HG03342 (cell line): ENCODE data around the gene MGMT.

ENCODE experiments used
- ATAC-seq: cut with Tn5 transposase; IDR thresholded peaks from one replicate; pipeline ENCODE4 v1.9.1; 2021; ENCODE audit warnings: mild to moderate bottlenecking, moderate library complexity; ENCODE audit not compliant: unreplicated experiment

MGMT gene

DNA sequence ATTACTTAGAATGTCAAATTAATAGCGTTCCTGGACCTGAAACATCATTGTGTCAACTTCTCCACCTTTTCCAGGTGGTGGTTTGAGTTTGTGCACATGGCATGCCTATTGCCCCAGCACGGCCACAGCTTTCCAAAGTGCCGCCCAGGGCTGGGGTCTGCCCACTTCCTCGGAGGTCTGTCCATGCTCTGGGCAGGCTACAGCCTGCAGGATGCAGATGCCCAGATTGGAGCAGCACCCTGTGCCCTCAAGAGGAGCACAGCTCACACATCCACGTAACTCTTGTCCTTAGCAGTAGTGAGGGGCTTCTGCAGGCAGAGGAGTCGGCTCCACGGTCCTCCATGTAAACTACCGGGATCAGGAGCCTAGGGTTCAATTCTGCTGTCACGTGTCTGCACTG, 258.4 kb downstream of the MGMT start:
- ATAC-seq, result no peak

DNA sequence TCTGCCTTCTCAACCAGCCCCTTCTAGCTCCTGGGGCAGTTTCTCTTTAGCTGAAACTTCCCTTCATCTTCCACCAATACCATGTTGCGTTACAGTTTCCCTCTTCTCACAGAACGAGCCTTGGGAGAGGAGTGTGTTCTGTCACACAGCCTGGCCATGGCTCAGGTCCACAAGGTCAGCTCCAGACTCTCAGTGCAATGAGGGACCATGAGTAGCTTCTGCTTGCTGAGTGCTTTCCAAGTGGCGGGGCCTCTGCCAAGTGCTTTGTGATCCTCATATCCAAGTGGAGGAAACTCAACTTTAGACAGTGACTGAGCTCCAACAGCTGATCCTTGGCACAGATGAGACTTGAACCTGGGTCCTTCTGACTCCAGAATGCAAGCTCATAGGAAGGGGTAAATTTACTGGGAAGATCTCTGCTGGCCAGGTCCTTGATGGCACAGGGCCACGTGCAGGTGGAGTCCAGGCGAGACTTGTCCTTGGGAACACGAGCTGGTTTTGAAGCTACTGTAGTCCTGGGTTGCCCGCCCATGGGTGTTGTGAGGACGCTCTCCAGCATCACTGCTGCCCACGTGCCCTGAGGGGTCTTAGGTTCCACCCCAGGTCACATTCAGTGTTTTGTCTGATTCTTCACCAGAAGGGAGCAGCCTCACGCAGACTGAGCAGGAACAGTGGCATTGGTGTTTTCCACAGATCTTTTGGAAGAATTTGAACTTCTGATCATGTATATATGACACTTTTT, 259.0 kb downstream of the MGMT start:
- no peak for ATAC-seq

DNA sequence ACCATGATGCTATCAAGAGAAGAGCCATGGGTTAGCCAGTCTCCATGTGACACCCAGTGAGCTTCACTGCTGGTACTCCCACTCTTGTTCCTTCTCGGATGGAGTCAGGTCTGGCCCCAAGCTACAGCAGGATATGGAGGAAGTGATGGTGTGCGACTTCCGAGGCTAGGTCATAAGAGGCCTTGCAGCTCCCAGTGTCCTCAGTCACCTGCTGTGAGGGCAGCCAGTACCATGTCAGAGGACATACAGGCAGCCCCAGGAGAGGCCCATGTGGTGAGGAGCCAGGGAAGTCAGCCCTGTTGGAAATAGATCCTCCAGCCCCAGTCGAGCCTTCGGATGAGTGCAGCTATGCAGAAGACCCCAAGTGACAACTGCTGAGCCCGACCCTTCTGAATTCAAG, 260.0 kb downstream of the MGMT start:
- ATAC-seq, result no peak

DNA sequence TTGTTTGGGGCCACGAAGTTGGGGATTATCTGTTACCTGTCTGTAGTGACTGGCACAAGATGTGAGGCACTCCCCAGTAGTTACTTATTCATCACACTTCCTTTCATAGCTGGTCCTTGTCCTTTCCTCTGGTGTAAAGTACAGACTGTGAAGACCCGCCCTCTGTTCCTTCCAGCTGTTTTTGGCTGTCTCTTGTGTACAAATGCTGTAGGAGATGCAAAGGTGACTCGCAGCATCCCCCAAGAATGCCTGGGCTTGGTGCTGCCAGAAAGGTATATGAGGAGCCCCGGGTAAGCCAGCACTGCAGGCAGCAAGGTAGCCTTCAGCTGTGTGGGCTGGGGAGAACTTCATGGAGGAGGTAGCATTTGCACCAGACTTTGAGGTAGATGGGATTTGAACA, 260.5 kb downstream of the MGMT start:
- ATAC-seq, result no peak

DNA sequence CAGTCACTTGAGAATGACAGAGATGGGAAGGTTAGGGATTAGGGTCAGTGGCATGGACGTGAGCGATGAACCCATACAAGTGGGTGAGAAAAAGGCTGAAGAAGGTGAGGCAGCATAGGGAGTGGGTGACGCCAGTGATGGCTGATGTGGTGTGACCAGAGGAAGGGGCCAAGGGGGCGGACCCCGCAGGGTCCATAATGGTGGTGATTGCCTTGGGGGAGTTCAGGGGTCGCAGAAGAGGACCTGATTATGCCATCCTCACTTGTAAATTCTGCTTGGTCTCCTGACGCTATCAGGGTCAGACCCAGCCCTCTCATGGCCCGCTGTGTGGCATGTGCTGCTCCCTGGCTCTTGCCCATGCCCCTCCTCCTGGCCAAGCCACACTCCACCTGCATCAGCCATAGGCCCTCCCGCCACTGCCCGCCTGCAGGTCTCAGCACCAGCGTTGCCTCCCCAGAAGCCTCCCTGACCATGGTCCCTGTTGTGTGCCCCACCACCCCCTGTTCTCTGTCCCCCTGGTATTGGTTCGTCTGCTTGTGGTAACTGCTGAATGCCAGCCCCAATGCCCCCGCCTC, 261.3 kb downstream of the MGMT start:
- ATAC-seq, result no peak

DNA sequence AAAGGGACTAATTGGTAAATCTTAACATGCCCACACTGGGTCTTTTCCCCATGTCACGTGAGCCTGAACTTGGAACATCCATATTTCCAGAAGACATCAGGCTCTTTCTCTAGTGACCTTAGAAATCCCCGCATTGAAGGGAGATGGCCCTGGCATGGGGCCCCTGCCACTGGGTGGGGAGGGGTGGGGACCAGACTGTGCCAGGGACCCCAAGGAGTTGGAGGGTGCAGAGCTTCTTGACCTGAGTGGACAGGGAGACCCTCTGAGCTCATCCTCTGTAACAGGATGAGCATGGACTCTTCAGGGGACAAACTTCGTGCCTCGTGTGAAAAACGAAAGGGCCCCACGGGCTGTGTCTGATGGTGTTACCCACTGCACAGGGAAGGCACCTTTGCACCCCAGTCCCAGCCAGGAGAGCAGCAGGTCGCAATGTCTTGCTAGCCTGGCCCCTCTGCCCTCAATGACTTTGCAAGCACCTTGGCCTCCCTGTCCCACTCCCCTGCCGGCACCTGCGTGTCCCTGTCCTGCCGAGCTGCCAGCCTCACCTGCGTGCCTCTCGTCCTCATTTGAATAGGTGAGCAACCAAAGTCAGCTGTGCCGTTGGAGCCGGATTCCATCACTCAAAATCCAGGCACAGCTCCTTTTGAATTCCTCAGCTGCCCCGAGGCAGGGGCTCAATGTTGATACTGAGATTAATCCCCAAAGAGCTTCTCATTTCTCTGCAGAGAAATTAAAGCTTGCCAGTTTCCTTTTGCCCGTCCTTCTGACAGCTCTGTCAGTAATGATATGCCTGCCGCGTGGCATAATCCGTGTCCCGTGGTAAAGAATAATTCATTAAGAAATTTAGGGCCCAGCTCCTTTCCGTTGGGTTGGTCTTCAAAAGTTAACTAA, 262.1 kb downstream of the MGMT start:
- ATAC-seq, result no peak

DNA sequence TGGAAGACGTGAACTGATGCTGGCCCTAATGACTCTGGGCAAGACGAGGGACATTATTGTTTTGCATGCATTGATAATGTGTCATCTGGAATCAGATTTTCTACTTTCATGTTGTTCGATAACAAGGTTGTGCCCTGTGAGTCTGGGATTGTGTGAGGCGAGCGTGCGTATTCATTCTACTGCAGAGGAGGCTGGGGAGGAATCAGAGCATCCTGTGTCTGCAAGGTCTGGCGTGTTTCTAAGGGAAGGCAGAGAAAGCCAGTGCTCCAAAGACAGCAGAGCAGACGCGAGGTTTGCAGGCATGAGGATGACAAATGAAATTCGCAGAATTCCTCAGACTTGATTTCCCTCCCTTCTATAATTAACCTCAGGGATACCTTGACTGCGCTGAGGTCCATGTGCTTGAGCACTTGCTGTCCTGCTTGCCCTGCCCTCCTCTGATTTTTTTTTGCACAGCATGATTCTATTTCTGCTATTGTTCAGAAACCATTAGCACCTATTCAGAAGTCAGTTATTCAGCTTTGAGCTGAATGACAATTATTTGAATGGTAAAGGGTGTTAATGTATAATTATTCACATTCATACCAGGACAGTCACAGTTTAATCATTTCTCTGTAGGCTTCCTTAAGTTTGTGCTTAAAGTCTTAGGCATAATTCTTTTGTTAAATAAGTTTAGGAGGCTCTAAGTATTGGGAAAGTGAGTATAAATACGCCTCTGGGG, 263.4 kb downstream of the MGMT start:
- no peak for ATAC-seq

DNA sequence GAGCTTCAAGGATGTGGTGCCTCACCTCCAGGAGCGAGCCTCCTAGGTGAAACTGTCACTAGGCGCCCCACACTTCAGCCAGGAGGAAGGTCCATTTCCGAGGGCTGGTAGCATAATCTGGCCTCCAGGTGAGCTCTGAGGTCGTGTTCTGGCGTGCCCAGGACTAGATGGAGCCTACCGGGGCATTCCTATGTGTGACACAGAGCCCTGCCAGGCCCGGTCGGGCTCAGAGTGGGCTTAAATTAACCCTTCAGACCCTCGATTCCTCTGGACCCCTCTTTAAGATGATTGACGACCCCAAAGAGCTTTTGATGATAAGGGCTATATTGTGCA, 263.9 kb downstream of the MGMT start:
- ATAC-seq, result no peak

DNA sequence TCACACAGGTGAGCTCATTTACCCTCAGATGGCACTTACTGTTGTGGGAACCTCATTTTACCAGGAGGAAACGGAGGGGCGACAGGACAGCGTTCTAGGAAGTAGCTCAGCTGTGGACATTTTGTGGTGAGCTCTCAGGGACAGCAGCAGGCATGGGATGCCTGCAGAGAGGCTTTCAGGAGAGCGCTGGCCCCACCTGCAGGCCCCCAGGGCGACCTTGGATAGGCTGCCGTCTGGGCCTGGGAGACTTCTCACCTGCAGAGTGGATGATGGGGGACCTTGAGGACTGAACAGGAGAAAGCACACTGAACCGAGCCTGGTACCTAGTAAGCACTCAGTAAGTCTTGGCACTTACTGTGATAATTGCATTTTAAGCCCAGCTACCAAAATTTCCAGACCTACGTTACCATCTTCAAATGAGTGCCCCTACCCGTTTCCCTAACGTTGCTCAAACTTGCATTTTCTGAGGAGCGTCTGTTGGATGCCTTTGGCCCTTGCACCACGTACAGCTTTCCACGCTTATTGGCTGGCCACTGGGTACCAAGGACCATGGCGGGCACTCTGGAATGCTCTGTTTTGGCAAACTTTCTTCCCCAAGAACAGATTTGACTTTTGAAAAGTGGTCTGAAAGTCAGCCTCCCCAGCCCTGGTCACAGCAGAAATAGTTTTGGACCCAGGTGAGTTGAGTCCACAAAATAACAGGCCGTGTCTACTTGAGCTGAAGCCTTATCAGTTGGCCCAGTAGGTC, 273.7 kb downstream of the MGMT start:
- ATAC-seq, result no peak

DNA sequence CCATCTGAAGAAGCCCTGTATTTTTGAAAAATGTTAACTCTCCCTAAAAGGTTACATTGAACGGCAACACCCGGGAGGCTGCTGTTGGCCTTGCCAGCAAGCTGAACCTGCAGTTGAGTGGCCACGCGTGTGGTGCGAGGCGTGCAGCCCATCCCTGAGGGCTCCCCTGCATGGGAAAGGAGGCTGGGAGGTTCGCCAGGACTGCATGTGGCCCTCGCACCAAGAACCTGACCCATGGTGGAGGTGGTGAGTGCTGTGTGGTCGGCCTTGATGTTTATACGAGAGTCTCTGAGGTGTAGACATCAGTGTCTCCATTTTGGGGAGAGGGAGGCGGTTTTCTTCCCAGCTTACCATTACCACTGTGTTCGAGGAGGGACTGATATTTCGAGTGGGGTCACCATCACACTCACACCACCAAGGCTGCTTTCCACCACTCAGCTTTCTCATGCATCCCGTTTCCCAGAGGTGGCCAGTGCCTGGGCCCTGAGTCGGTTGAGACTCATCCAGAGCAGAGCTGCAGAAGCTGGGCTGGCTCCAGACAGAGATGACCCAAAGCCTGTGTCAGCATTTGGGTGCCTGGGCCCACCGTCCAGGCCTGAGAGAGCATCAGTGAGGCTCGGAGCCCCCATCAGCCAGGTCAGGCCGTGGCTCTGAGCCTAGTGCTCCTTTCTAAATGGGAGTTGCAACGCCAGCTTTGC, 274.4 kb downstream of the MGMT start:
- ATAC-seq, result no peak

DNA sequence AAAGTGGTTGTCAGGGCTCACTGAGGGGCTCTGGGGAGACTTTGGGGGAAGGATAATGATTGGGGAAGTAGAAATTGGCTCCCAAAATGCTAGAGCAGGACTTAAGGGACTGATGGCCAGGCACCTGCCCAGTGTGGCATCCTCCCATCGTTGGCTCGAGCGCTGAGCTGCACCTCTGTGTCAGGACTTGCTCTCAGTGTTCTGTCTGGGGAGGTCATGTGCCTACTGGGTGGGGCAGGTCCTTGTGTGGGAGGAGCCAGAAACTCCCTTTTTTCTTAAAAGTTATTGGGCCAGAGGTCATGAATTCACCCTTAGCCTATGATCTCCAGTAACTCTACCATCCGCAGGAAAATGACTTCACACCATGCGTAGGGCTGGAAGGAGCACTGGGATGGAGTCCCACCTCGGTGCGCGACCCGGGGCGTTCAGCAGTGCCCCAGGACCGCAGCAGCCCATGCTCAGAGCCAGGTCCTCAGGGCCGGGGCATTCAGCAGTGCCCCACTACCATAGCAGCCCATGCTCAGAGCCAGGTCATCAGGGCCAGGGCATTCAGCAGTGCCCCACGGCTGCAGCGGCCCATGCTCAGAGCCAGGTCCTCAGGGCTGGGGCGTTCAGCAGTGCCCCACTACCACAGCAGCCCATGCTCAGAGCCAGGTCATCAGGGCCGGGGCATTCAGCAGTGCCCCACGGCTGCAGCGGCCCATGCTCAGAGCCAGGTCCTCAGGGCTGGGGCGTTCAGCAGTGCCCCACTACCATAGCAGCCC, 275.1 kb downstream of the MGMT start:
- no peak for ATAC-seq

DNA sequence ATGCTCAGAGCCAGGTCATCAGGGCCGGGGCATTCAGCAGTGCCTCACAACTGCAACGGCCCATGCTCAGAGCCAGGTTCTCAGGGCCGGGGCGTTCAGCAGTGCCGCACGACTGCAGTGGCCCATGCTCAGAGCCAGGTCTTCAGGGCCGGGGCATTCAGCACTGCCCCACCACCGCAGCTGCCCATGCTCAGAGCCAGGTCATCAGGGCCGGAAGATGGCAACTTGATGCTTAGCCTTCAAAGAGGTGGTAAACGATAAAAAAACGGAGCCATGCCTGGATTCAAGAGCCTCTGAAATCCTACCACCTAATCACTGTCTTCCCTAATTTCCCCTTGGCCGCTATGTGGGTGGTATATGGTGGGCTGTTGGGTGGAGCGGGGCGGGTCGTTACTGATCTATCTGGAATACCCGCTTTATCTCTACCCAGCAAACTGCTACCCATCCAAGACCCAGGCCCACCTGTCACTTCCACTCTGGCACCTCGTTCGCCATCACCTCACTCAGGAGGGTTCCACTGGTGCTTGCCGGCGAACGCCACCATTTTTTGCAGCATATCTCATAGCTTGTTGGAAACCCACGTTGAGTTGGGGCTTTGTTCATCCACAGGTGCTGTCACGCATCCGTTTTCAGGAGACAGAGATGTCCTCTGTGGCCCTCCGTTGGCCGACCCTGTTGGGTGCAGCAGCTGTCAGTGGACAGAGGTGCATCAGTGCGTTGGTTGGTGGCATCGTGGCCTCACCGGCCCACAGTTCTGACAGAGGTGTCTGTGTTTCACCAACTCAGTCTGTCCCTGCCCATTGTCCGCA, 275.9 kb downstream of the MGMT start:
- ATAC-seq, result no peak

DNA sequence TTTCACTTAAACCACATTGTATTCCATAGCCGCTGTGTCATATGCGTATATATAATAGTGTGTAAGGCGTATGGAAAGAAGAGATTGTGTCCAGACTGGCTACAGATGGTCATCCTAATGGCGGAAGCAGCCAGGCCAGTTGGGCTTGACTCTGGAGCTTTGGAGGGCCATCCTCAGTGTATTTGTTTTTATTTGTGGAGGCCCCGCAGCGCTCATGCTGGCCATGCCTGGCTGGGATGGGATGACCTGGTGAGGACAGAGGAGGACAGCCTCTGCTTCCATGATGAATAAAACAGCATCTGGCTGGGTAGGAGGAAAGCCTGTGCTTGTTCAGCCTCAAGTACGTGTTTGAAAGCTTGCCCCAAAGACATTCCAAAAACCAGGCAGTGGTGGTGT, 276.7 kb downstream of the MGMT start:
- ATAC-seq, result no peak

DNA sequence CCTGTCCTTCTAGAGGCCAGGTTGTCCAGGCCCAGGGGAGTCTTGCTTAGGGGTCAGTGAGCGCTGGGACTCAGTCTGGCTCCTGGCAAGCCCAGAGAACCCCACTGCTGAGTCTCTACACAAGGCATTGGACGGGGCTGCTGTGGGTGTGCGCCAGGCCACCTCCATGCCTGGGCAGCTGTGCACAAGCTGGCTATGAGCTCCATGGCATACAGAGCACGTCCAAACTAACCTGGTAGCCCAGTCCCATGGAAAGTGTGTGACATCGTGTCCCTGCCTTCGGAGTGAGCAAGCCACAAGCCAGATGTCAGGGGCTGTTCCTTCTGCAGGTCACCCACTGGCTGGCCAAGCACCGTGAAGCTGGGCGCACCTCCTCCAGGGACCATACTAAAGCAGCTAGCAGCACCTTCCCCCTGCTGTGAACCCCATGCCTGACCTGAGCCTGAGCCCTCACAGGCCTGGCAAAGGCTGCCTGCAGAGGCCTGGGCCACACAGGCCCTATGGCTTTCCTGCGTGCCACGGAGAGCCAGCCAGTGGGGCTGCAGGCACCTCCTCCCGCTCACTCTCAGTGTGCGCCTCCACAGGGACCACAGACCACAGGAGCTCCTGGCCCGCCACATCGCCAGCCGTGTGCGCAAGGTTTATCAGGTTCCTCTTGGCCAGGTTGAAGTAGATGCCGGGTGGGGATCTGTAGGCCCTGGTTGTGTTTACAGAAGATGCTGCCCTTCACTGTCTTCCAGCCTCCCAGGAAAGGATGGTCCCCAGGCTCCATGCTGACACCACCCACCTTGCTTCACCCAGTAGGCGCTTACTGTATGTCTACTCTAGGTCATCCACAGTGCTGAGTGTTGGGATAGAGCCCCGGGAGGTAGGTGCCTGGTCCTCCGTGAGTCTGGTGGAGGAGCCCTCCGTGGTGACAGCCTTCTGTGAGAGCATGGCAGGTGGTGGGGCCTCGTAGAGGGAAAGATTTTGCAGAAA, 277.4 kb downstream of the MGMT start:
- ATAC-seq, result no peak

DNA sequence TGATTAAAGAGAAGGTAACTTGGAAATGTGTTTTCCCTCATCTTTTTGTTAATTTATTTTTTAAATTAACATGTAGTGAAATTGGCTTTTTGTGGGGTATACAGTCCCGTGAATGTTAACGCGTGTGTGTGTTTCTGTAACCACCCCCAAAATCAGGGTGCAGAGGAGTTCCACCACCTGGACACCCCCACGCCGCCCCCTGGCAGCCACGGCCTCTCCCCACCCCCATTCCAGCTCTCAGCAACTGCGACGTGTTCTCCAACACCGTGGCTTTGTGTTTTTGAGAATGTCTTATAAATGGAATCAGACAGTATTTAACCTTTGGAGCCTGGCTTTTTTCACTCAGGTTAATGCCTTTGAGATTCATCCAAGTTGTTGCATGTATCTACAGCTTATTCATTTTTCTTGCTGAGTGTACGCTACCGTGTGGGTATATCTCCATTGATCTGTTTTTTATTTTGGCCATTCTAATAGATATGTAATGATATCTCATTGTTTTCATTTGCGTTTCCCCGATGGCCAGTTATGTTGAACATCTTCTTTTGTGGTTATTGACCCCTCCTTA, 278.2 kb downstream of the MGMT start:
- ATAC-seq, result no peak

DNA sequence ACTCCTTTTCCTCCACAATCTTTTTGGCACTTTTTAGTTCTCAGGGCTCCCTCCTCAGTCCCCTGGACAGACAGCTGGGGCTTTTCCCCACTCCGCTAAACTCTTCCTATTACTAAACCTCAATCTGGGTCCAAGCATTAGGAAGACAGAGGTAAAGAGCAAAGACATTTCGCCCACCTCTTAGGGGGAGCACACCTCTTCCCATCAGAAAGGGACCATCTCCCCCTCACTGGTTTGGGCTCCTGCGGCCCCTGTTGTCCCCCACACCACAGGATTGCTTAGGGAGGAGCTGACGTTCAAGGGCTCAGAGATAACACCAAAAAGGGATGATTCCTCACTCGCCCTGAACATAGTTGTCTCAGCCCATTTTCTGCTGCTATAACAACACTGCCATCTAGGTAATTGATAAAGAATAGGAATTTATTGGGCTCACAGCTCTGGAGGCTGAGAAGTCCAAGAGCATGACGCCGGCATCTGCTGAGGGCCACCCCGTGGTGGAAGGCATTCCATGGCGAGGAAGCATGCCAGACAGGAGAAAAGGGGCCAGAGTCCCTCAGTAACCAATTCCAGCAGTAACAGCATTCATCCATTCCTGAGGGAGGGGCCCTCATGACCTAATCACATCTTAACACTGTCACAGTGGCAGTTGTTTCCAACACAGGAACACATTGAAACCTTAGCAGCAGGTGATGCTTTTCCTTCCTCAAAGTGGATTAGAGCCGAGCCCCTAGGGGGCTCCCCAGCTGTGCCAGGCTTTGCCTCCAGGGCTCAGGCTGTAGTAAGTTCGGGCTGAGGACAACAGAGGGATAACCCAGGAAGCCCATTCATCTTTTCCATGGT, 287.4 kb downstream of the MGMT start:
- no peak for ATAC-seq
